ENCODE results near the gene ANGPTL2.

The ANGPTL2 gene

DNA sequence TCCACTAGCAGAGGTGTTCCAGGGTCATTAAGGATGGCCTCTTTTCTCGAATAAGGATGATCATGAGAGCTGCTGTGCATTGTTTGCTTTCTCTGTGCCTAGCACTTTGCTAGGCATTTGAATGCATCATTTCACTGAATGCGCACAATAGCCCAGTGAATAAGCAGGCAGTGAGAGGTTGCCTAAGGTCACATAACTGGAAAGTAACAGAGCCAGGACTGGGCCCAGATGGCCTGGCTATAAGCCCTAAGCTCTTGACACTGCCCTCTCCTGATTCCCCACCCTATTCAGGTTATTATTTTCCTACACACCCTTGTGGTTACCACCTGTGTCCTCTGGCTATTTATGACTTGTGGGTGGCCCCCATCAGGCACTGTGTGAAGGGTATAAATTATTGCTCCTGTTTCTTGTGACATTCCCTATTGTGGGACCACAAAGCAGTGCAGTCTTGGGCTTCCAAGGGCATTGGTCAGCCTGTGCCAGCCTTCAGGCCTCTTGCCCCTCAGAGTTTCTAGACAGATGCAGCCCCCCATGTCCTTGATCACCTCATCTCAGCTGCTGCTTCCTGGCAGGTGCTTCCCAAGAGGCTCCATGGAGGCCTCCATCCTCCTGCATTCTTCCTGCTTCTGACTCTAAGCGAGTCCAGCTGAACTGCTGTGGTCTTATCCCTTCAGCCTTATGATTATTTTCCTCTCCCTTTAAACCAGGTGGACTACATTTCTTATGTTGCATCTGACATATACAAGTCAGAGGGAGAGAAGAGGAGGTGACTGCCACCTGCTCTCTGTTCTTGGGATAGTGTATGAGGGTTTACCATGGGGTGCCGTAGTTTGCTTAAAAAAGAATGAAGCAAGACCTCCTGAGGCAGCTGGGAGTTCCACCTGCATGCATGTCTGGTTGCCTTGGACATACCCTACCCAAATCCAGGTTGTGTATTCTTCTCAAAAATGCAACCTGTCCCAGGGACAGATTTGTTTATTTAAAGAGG is 47.6 kb downstream of the ANGPTL2 start:
- DNase-seq, result peak; percentile 77

DNA sequence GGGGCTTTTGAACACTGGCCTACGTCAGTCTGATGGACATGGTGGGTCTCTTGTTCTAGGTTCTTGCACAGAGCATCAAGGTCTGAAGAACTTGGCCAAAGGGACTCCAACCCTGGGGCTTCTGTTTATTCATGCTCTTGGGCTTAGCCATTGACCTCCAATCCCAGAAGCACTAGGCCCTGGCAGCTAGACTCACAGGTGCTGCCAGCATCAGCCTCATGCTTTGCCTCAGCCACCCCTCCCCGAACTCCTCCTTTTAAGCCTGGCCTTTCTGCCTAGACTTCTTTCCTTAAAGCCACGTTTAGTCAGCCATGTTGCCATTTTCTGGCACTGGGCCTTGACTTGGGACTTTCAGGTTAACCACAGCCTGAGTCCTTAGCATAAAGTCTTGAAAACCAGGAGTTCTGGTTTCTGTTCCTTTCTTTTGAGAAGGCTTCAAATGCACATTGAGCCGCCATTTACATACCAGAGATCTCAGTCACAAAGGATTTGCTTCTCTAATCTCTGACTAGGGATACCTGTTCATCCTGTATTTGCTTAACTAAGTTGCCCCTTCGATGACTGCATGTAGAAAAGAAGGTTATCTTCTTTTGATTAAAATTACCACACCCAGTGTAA is 54.7 kb downstream of the ANGPTL2 start:
- DNase-seq, result no peak

DNA sequence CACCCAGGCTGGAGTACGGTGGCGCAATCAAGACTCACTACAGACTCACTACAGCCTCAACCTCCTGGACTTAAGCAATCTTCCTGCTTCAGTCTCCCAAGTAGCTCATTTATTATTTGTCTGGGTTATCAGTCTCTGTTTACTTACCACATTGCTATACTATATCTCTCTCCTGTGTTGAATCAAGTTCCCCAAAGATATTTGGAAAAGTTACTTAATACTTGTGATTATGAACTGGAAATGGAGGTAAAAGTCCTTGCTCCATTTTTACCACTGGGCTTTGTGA is 55.6 kb downstream of the ANGPTL2 start:
- no peak for DNase-seq

DNA sequence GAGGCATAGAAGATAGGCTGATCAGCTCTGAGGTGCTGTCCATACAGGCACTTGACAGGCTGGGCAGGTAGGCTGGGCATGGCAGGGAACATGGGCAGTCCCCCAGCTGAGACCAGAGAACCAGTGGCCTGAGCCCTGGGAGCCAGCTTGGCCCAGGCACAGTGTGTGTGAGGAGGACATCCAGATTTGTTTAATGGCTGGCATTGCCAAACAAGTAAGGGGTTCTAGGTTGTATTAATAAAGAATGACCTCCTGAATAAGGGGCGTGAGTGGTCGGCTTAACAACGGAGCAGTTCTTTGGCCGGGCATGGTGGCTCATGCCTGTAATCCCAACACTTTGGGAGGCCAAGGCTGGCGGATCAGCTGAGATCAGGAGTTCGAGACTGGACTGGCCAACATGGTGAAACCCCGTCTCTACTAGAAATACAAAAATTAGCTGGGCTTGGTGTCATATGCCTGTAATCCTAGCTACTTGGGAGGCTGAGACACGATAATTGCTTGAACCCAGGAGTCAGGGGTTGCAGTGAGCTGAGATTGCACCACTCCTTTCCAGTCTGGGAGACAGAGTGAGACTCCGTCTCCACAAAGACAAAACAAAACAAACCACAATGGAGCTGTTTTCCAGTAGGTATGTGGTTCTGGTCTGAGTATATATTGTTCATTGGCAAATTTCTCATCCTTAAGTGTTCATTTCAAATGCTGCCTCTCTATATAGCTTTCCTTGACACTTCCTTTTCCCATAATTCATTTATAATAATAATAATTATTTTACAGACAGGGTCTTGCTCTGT is 56.2 kb downstream of the ANGPTL2 start:
- no peak for DNase-seq

DNA sequence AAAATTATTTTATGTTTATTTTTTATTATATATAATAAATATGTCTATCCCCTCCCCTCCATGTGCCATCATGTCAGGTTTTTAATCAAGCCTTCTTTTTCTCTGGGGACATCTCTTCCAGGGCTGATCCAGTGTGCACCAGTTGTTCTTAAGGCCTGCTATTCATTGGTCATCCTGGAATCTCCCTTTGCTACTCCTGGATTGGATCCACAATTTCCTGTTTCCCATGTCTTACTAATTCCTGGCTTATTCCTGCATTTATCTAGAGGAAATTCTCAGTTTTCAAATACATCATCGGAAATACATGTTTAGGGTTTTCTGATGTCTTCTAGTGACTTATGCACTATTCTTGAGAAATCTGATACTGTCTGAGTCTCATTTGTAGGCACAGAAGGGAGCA is 56.8 kb downstream of the ANGPTL2 start:
- DNase-seq, result no peak

DNA sequence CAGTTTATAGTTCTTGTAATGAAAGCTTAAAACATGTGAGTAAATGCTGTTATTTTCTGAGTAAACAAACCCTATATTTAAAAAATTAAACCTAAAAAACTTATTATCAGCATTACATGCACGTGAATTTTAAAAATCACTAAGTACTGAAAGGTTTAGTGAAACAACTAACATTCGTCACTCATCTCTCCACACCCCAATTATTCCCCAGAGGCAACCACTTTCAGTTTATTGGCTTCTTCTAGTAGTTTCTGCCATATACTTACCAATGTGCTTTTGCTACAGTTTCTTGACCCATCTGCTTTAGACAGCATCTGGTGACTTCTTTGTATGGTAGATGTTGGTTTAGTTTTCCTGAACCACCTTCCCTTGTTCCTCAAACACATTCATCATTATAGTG is 58.1 kb downstream of the ANGPTL2 start:
- DNase-seq, result no peak

- DNase-seq, result no peak
Measured at GRCh38 chr9:127061411-127061810, 61.0 kb downstream of the ANGPTL2 start.

GRCh38 chr9:127059765-127060361 is 62.6 kb downstream of the ANGPTL2 start:
- no peak for DNase-seq

DNA sequence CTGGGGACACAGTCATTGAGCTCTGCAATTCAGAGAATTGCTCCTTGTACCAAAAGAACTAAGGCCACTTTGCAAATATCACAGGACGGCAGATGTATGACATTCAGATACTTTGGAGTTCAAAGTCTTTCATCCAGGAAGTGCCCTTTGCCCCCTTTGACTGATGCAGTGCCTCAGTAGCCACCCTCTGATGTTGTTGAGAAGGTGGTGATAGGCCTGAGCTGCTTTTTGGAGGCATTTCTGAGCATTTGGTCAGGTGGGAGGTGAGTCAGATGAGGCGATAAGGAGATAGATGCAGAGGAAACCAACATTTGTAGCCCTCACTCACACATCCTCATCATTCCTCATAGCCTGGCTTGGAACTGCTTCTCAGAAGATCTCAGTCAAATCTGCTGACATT is 63.4 kb downstream of the ANGPTL2 start:
- DNase-seq, result no peak

- DNase-seq, result no peak
Measured at GRCh38 chr9:127058645-127059021, 63.8 kb downstream of the ANGPTL2 start.

DNA sequence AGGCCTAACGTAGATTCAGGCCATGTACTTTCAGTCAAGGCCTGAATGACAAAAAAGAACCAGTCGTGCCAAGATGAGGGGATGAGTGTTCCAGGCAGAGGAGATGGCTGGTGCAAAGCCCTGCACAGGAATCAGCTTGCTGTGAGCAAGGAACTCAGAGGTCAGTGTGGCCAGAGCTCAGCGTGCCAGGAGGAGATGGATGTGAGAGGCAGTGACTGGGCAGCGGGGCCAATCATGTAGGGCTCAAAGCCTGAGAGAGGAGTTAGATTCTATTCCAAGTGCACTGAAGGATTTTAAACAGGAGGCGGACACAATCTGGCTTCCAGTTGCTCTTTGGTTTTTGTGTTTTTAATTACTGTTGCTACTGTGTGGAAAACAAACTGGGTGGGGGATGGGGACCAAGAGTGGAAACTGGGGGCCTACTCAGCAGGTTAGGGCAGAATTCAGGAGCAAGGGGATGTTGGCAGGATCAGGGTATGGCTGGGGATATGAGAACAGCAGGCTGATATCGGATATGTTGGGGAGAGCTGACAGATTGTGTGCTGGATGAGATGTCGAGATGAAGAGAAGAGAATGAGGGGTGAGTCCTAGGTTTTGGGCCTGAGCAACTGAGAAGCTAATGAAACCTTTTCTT is 64.3 kb downstream of the ANGPTL2 start:
- DNase-seq, result peak; percentile 50

GRCh38 chr9:127056446-127056845 is 66.0 kb downstream of the ANGPTL2 start:
- DNase-seq, result no peak

GRCh38 chr9:127055745-127056402 is 66.6 kb downstream of the ANGPTL2 start:
- DNase-seq, result no peak

DNA sequence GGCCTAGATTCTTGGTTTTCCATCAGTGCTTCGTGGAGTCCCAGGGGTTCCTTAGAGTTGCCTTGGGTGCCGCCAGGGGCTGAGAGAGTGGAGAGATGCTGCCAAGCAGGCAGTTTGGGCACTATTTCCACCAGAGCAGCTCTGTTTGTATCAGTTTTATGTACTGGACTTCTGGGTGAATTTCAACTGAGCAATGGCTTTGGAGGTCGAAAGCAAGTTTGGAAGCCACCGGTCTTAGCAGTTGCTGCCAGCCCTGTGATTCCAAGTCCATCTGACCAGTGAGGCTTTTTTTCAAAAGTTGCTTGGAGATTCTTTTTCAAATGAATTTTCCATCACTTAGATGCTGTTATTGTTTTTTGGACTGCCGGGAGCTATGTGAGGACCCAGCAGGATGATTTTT is 68.5 kb downstream of the ANGPTL2 start:
- peak; percentile 46 for DNase-seq

DNA sequence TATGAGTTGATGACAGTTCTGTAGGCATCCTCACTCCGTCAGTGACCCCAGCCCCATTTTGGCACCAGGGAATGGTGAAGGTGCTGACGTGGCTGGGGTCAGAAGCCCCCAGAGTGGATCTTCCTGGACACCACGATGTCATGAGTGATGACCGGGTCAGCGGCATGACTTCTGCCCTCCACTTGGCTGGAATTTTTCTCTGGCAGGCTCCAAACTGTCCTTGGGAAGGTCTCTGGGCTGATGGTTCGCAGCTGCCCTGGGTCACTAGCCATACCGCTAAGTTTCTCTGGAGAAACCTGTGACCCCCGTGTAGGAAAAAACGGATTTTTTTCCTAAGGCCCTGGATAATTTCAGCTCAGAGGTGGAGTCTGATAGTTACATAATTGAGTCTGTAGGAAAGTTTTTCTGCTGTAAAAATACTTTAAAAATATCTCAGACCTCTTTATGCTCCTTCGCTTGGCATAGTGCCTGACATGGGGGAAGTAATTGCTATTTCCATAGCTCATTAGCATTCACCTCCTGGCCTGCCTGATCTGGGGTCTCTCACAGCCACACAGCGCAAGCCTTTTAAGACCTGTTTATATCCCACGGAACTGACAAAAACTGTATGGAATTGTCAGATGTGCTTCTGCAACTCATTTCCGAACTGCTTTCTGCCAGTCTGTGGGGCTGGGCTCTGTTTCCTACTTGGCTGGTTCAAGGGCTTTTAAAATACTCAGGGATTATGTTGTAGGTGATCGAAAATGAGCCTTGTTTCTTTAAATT is 69.2 kb downstream of the ANGPTL2 start:
- DNase-seq, result no peak

DNA sequence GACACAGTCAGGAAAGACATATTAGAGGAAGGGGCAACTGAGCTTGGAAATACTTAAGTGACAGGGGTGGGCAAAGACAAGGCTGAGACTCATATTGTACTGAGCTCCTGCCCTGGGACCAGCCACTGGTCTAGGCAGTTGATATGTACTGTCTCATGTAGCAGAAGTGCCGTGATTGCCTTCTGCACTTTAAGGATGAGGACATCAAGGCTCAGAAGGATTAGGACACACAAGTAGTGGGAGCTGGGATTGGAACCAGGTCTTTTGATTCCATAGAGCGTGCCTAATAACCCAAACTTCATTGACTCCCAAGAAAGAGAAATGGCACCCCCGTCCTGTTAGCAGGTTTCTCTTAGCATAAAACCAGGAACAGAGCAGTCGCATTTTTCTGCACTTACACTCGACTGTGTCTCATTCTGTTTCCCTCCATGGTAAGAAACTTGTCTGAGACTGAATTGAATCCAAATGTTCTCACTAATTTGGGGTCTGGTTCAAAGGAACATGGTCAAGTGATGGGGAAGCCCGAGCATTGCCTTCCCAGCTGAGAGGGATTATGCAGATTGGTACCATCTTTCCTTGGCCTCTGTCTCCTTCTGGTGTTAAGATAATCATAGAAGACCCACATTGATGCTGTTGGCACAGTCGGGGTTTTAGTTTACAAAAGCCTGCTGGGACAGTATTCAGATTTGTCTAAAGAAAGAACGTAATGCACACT is 70.4 kb downstream of the ANGPTL2 start:
- no peak for DNase-seq

- DNase-seq, result no peak
Measured at GRCh38 chr9:127050591-127051001, 71.8 kb downstream of the ANGPTL2 start.

- DNase-seq, result no peak
Measured at GRCh38 chr9:127050152-127050551, 72.3 kb downstream of the ANGPTL2 start.

DNA sequence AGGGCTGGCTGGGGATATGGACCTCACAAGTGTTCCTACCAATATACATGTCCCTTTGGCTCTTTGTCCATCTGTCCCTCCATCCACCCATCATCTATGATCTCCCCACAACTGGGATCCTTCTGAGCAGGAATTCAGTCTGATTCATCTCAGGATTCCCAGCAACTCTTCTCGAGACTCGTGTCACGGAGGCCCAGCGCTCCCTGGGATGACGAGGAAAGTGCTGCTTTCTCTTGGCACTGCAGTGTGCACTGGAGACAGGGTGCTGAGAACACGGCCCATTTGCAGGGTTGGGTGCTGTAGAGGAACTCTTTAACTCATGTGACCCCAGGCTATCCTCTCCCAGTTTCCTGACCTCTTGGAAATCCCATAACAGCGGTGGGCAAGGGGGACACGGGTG is 72.9 kb downstream of the ANGPTL2 start:
- no peak for DNase-seq

DNA sequence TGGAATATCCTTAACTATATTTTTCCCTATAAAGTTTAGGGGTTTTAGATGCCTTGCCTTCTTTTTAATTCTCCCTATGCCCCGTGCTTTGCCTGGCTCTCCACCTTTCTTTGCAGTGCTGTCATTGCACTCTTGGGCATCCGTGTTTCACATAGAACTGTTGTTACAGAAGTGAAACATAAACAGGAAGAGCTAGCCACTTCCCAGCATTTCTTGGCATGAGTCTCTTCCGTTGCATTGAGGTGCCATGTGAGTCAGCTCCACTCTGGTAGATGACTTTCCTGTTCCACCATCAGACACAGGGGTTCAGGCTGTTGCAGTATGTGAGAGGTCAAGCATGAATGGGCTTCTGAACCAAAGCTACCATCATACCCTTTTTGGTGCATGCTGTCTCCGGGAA is 73.4 kb downstream of the ANGPTL2 start:
- peak; percentile 33 for DNase-seq

- DNase-seq, result no peak
Measured at GRCh38 chr9:127047971-127048370, 74.5 kb downstream of the ANGPTL2 start.
